IMR-90 (cell line): ENCODE data around the gene NDUFAF8. TPM values are rescaled to one million over a fixed set of nuclear protein-coding genes. Genes with fewer than 3 reads are reported as not detected.

Experiments used
- ATAC-seq: fragments of 200-7000 bp; cut with Tn5 transposase; 2 replicates; pipeline ENCODE4 v1.9.1; 2020; ENCODE audit warnings: low read depth, mild to moderate bottlenecking, moderate library complexity
- BruUV-seq: library from RNA; stranded (reverse); fragments of 400-500 nt; replicated peaks from 2 replicates; lab custom pipeline; 2021; lab: Mats Ljungman, UMichigan
- CTCF ChIA-PET: fragments of 300-600 bp; formaldehyde crosslinking; extraction: SDS; loops from one replicate; lab custom pipeline; 2021; ENCODE audit warnings: antibody characterized with exemption; lab: Yijun Ruan, JAX
- POLR2A ChIA-PET: fragments of 300-600 bp; sonication (Branson Sonifier 250); formaldehyde crosslinking; loops from one replicate; lab custom pipeline; 2022; ENCODE audit warnings: antibody characterized with exemption; ENCODE audit not compliant: unreplicated experiment; lab: Charles Lee
- DNase-seq: peaks from one replicate; pipeline ENCODE4 v3.0.0; 2013
- H2AFZ ChIP-seq: replicated peaks from 2 replicates; pipeline ENCODE3; 2013; ENCODE audit warnings: low read length, mild to moderate bottlenecking; ENCODE audit not compliant: poor library complexity
- H2AK5ac ChIP-seq: 2 replicates; pipeline ENCODE4 v1.6.1; 2013; ENCODE audit warnings: low read depth, low read length, inconsistent platforms
- H2AK9ac ChIP-seq: replicated peaks from 2 replicates; pipeline ENCODE3; 2013; ENCODE audit warnings: mild to moderate bottlenecking, low read depth, low read length, moderate library complexity; ENCODE audit not compliant: poor library complexity
- H2BK120ac ChIP-seq: 2 replicates; pipeline ENCODE4 v1.6.1; 2013; ENCODE audit warnings: low read depth, low read length, inconsistent platforms
- H2BK15ac ChIP-seq: 3 replicates; pipeline ENCODE4 v1.6.1; 2013; ENCODE audit warnings: low read depth, low read length, inconsistent platforms
- H2BK20ac ChIP-seq: 2 replicates; pipeline ENCODE4 v1.6.1; 2013; ENCODE audit warnings: low read depth, mild to moderate bottlenecking, inconsistent platforms, low read length, moderate library complexity
- H2BK5ac ChIP-seq: 2 replicates; pipeline ENCODE4 v1.6.1; 2013; ENCODE audit warnings: mild to moderate bottlenecking, low read depth, low read length, inconsistent platforms; ENCODE audit not compliant: poor library complexity, severe bottlenecking
- H3K14ac ChIP-seq: replicated peaks from 2 replicates; pipeline ENCODE4 v1.6.1; 2013; ENCODE audit warnings: low read depth, low read length, inconsistent platforms
- H3K18ac ChIP-seq: 2 replicates; pipeline ENCODE4 v1.6.1; 2013; ENCODE audit warnings: low read depth, low read length, control low read depth
- H3K23ac ChIP-seq: 2 replicates; pipeline ENCODE4 v1.6.1; 2013; ENCODE audit warnings: low read depth, low read length, inconsistent platforms
- H3K27ac ChIP-seq: 2 replicates; pipeline ENCODE4 v1.5.1; 2013; ENCODE audit warnings: mild to moderate bottlenecking, control low read depth, low read length; ENCODE audit not compliant: insufficient read depth
- H3K27me3 ChIP-seq: 2 replicates; pipeline ENCODE4 v1.6.1; 2013; ENCODE audit warnings: low read length; ENCODE audit not compliant: control insufficient read depth, insufficient read depth
- H3K36me3 ChIP-seq: 2 replicates; pipeline ENCODE4 v1.6.1; 2013; ENCODE audit warnings: low read length, mixed read lengths; ENCODE audit not compliant: control insufficient read depth, insufficient read depth
- H3K4ac ChIP-seq: 2 replicates; pipeline ENCODE4 v1.6.1; 2013; ENCODE audit warnings: low read depth, low read length, inconsistent platforms
- H3K4me1 ChIP-seq: 2 replicates; pipeline ENCODE4 v1.6.1; 2013; ENCODE audit warnings: low read length, mixed read lengths; ENCODE audit not compliant: control insufficient read depth, insufficient read depth
- H3K4me2 ChIP-seq: 2 replicates; pipeline ENCODE4 v1.6.1; 2013; ENCODE audit warnings: low read depth, mild to moderate bottlenecking, control low read depth, low read length, moderate library complexity
- H3K4me3 ChIP-seq: 2 replicates; pipeline ENCODE4 v1.5.1; 2013; ENCODE audit warnings: low read depth, mild to moderate bottlenecking, control low read depth, low read length, moderate library complexity; ENCODE audit not compliant: insufficient read depth
- H3K56ac ChIP-seq: 2 replicates; pipeline ENCODE4 v1.6.1; 2013; ENCODE audit warnings: low read length, inconsistent platforms; ENCODE audit not compliant: insufficient read depth; ENCODE audit errors: extremely low read depth
- H3K79me1 ChIP-seq, 2 experiments: 2 replicates each; pipeline ENCODE4 v1.6.1; 2013; ENCODE audit warnings: low read length in 2 of 2, inconsistent platforms in 1 of 2, low read depth in 1 of 2
- H3K9ac ChIP-seq: 2 replicates; pipeline ENCODE4 v1.6.1; 2013; ENCODE audit warnings: low read depth, low read length, control low read depth
- H3K9me1 ChIP-seq: 2 replicates; pipeline ENCODE4 v1.6.1; 2013; ENCODE audit warnings: low read length, inconsistent platforms; ENCODE audit not compliant: insufficient read depth
- H3K9me3 ChIP-seq: 2 replicates; pipeline ENCODE4 v1.6.1; 2013; ENCODE audit warnings: low read length; ENCODE audit not compliant: control insufficient read depth, insufficient read depth
- H4K20me1 ChIP-seq: 2 replicates; pipeline ENCODE4 v1.6.1; 2013; ENCODE audit warnings: low read length, inconsistent platforms; ENCODE audit not compliant: insufficient read depth
- H4K5ac ChIP-seq: 2 replicates; pipeline ENCODE4 v1.6.1; 2013; ENCODE audit warnings: mild to moderate bottlenecking, low read depth, low read length, control low read depth
- H4K8ac ChIP-seq, 2 experiments: 2 replicates each; pipeline ENCODE4 v1.6.1; 2013; ENCODE audit warnings: low read depth in 2 of 2, low read length in 2 of 2, control low read depth in 1 of 2, inconsistent platforms in 1 of 2
- H4K91ac ChIP-seq: 2 replicates; pipeline ENCODE4 v1.6.1; 2013; ENCODE audit warnings: low read depth, low read length, inconsistent platforms; ENCODE audit not compliant: insufficient read depth
- RAD21 ChIP-seq: IDR thresholded peaks from 2 replicates; pipeline ENCODE4 v1.6.1; 2012; ENCODE audit warnings: low read length, improper control_type of control experiment
- WGBS, 2 experiments: methylation state at CpG; one replicate each; pipeline versions ENCODE4 v1.1.5 to v1.1.7; 2013; ENCODE audit warnings: missing lambda C conversion rate in 2 of 2; ENCODE audit not compliant: insufficient read length in 1 of 2; ENCODE audit errors: extremely low coverage in 2 of 2; 5-methylcytosine and 5-hydroxymethylcytosine counted together
- dilution Hi-C: fragments of 300-500 bp; cut with HindIII; formaldehyde crosslinking; loops from one replicate; pipeline ENCODE4 v1.14.3; 2018; ENCODE audit warnings: low sequenced_read_pairs; ENCODE audit not compliant: unreplicated experiment
- in situ Hi-C: fragments of 300-500 bp; cut with MboI; formaldehyde crosslinking; loops from 3 replicates; pipeline ENCODE4 v1.14.3; 2019; ENCODE audit warnings: low sequenced_read_pairs, inconsistent platforms, mixed read lengths
- intact Hi-C: fragments of 100-400 bp; cut with micrococcal nuclease; formaldehyde crosslinking; loops from 2 replicates; pipeline ENCODE4 v1.10.0; 2022
- polyA plus RNA-seq, 3 experiments: library from polyadenylated mRNA; depleted of rRNA; stranded (reverse); fragments of >200 nt; gene quantifications; 2 replicates each; pipeline ENCODE4 v1.2.3, GENCODE V29; 2012; ENCODE audit warnings: low replicate concordance in 1 of 3
- total RNA-seq: library from RNA; depleted of rRNA; stranded (reverse); fragments of >200 nt; gene quantifications from 2 replicates; pipeline ENCODE4 v1.2.3, GENCODE V29; 2012

The NDUFAF8 gene
- total and polyA plus RNA-seq, 2 of the 4 experiments (the other 2 are of a cell fraction), result 11.1 to 65.0 TPM

DNA sequence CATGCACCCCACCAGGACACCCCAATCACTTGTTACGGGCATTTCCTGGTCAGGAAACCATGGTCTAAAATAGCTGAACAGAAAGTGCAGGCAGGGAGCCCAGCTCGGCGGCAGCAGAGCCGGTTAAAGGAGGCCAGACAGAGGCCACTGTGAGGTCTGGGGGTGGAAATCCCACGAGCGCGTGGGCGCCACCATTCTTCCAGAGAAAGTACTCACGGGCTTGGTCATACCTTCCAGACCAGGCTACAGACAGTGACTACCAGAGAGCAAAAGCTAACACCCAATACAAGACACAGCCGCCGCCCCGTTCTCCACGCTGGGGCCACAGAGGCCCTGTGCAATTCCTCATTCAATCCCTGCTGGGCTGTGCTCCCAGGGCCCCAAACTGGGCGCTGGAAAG is 28.2 kb upstream of the NDUFAF8 start:
- ChIA-PET POLR2A (no interaction called here), CTCF (no interaction called here)
- intact Hi-C loops, result no loop called here
- DNase-seq, result no peak
- in situ Hi-C loops, result no loop called here
- Histone ChIP-seq H3K9ac (no peak overlapping the region), H3K9me1 (0 out of 2 replicates have a peak, but pooled peaks cover 6% of the 10 kb centered on the region), H4K20me1 (no peaks in the 10 kb centered on the region; the same call in 1 of the 2 replicates), H3K14ac (no peak overlapping the region), H3K27me3 (no peaks in the 10 kb centered on the region), H3K4me3 (no peak overlapping the region), H3K18ac (no peak overlapping the region), H2BK15ac (no peak overlapping the region), H4K91ac (no peak overlapping the region), H3K4me2 (no peak overlapping the region), H2BK5ac (no peak overlapping the region), H3K79me1 (no peaks in the 10 kb centered on the region; a peak in 1 of 4 replicates), H3K56ac (no peak overlapping the region), H3K4ac (no peak overlapping the region), H2AK9ac (peak overlapping the region; percentile 74), H2AK5ac (no peak overlapping the region), H2BK20ac (no peak overlapping the region), H4K8ac (no peak overlapping the region), H3K23ac (no peak overlapping the region), H3K4me1 (no peaks in the 10 kb centered on the region), H2AFZ (no peak overlapping the region), H4K5ac (no peak overlapping the region), H3K9me3 (no peaks in the 10 kb centered on the region), H3K36me3 (peaks cover 3% of the 10 kb centered on the region; the same call in 1 of the 2 replicates), H3K27ac (no peak overlapping the region), H2BK120ac (no peak overlapping the region)
- TF ChIP-seq RAD21, result no peak
- ATAC-seq, result no peak
- dilution Hi-C loops, result no loop called here
- WGBS, 2 experiments, result 89% methylated on average over 3 of the region's 14 CpGs; no CpG with 5 or more reads in 1 of the 2 experiments
- BruUV-seq, result no TSS peak
